HG02798 (cell line): Measurements from ENCODE around the gene SFSWAP.
"Not testable (repeated sequence)": the region's sequence is repeated elsewhere in the genome, so short reads cannot be mapped to it uniquely, and the experiment has no call there.

Source experiments
- ATAC-seq: cut with Tn5 transposase; IDR thresholded peaks from one replicate; pipeline ENCODE4 v1.9.1; 2021; ENCODE audit warnings: mild to moderate bottlenecking; ENCODE audit not compliant: unreplicated experiment, poor library complexity

Gene SFSWAP

DNA sequence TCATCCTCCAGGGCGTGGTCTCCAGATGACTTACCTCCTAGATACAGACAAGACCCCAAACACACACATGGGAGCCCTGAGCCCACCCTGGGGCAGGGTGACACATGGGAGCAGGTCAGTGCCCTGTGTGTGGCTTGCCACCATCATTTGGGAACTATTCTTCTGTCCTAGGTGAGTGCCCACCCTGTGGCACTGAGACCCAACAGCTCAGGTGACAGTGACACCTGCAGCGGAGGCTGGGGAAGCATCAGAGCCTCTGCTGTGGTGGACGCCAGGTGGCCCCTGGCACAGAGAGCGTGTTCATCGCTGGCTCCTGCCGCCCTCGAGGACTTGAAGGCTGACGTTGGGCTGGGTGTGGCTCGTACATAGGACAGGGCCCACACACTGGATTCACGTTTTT, 23.0 kb downstream of the SFSWAP start:
- ATAC-seq: no peak

DNA sequence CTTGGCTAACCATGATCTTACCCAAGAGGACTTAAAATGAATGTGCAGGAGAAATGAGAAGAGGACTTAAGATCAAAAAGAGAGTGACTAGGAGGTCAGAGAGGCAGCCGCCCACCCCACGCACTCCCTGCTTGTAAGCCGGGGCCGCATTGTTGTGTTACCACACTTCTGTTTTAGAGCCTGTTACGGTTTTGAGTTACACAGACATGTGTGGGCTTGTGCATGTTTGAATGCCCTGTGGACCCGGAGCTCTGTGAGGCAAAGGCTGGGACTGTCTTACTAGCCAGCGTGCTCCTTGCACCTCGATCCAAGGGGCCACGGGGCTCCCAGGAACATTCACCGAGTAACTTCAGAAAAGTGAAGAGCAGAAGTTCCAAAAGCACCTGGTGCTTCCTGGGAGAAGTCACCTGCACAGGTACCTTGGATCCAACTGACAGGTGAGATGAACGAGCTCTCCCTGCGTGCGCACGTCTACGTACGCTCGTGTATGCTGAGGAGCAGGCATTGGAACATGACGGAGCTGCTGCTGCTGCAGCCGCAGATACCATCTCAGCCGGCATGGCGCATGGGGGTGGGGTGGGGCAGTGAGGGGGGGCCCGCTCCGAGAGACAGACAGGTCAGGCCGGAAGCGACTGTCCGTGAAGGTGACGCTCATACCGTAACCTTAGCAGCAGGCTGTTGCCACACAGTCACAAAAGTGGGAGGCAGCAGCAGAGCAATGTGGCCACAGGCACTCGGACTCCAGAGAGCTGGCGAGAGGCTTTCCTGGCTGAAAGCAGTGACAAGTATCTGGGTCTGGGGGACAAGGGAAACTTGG, 23.7 kb downstream of the SFSWAP start:
- no peak for ATAC-seq

DNA sequence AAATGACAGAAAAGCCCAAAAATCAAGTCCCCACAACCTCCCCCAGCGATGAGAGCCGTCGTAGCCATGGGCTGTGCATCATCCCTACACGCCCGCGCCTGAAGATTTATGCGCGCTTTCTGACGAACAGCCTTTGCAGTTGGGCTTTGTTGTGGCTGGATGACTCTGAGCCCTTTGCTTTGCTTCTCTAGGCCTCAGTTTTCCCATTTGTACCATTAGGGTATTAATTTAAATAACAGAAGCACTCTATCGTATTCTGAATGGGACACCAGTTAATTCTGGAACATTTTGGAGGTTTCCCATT, 24.2 kb downstream of the SFSWAP start:
- ATAC-seq: no peak

DNA sequence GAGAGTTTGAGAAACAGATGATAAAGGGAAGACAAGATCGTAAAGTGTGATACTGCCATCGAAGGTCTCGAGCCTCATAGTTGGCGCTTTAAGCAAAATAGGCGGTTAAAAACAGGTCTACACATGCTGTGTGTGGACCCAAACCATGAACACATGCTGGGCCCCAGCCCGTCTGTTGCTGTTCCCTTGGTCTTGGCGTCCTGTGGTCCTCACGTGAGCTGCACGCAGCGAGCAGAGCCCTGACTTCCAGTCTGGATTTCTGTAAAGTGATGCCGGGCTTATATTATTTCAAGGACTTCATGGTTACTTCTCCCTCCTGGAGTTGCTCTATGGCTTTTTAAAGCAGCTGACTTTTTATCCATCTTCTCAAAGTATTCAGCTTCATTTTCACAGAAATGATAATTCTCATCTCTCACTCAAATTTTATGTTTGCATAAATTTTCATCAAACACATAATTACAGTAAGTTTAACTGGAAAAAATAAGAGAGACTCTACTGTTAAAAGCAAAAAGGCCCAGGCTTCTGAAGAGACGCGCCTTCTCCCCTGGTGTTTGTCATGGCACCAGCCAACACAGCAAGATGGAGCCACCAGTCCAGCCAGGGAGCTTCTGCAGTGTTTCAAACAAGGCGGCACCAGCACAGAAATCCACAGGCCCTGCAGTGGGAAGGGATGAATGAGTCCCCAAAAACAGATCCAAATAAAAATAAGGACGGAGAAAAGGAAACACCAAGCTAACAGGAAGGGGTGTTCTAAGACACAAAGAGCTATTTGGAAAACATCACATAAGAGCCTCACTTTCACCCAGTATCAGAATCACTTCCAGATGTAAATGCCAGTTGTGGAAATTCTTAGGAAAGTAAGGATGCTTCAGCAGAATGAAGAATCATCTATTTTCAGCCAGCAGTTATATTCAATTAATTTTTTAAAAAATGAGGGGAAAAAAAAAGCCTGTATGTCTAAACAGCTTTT, 24.9 kb downstream of the SFSWAP start:
- ATAC-seq: no peak

DNA sequence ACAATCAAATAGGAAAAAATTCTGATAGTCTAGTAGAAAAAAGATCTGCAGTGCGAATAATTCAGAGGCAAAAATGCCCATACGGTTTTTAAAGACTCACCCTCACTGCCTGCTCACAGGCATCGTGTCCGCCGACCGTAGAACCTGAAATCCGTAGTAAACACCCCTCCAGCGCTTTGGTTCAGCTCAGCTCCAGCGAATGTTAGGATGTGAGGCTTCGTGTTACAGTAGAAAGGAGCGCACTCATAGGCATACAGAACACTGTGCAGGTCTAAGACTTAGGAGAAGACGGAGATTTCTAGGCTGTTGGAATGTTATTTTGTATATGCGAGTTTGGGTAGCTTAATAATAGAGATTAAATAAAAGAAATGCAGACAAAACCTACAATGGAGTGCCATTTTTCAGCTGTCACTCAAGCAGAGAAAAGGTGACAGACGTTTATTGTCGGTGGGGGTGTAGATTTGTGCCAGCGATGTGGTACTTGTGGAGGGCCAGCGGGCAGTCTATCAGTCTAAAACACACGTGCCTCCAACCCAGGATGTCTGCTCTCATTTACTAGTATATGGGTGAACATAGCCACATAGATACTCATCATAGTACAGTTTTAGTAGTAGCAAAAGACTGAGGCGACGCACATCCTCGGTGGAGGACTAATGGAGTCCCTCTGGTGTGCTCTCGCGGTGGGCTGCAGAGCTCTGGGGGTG, 25.7 kb downstream of the SFSWAP start:
- ATAC-seq: no peak

DNA sequence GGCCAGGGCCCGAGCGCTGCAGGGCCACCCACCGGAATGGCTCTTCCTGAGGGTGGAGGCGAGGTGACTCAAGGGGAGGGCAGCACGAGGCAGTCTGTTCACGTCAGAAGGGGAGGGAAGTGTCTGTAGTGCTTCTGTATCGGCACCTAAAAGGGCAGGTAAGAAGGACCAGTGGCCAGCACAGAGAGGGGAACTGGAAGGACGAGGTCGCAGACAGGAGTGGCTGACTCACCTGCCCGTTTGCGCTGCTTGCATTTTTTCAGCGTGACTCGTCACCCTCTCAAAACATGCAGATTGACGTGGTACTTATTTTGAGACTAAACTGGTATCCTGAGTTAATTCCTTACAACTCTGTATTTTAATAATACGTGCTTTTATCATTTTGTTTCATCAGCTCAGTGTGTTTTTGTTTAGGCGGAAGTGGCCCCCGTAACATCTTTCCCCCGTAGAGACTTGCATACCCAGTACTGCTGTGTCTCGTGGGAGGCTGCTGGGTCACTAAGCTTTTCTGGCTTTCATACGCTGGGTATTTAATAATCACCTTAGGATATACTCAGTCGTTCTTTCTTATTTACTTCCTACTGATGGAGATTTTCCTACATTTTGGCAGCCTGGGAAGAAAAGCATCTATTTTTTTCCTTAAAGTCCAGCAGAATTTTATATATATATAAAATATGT, 26.4 kb downstream of the SFSWAP start:
- ATAC-seq: no peak

DNA sequence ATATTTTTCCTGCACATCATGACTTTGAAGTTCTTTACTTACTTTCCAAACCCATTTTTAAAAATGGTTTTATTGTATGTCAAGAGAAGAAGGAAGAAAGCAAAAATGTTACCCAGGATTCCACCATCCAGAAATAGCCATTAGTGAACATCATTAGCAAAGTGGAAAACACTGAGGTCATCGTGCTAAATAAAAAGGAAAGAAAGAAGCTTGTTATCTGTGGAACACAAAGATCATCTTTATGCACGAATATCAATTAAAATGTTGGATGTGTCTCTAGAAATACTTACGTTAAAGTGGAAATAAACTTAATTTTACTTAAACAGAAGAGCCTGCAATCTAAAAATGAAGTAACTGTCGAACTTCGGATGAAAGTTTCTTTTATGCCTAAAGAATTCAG, 27.3 kb downstream of the SFSWAP start:
- no peak for ATAC-seq

DNA sequence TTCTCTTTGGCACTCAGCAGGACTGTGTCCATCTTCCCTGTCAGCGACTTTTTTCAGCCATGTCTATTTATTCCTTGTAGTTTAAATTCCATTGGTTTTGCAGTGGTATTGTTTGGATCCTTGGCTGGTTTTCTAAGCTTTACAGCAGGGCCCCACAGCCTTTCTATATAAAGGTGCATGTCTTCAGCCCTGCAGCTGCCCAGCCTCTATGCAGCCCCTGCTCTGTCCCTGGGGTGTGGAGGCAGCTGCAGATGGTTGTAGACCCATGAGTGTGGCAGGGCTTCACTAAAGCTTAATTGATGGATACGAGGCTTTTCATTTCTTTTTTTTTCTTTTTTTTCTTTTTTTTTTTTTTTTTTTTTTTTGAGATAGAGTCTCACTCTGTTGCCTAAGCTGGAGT, 29.7 kb downstream of the SFSWAP start:
- no peak for ATAC-seq

DNA sequence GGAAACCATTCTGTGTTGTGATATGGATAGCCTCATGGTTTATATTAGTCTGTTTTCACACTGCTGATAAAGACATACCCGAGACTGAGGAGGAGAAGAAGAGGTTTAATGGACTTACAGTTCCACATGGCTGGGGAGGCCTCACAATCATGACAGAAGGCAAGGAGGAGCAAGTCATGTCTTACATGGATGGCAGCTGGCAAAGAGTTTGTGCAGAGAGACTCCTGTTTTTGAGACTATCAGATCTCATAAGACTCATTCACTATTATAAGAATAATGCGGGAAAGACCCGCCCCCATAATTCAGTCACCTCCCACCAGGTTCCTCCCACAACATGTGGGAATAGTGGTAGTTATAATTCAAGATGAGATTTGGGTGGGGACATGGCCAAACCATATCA, 31.9 kb downstream of the SFSWAP start:
- not testable (repeated sequence) for ATAC-seq

DNA sequence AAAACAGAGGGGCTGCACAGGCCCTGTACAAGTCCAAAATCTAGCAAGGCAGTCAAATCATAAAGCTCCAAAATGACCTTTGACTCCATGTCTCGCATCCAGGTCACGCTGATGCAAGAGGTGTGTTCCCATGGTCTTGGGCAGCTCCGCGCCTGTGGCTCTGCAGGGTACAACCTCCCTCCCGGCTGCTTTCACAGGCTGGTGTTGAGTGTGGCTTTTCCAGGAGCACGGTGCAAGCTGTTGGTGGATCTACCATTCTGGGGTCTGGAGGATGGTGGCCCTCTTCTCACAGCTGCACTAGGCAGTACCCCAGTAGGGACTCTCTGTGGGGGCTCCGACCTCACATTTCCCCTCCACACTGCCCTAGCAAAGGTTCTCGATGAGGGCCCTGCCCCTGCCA, 32.5 kb downstream of the SFSWAP start:
- not testable (repeated sequence) for ATAC-seq

DNA sequence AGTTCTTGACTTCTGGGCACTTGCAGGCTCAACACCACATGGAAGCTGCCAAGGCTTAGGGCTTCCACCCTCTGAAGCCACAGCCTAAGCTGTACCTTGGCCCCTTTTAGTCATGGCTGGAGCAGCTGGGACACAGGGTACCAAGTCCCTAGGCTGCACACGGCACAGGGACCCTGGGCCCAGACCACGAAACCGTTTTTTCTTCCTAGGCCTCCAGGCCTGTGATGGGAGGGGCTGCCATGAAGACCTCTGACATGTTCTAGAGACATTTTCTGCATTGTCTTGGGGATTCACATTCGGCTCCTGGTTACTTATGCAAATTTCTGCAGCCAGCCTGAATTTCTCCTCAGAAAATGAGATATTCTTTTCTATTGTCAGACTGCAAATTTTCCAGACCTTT, 33.0 kb downstream of the SFSWAP start:
- ATAC-seq: not testable (repeated sequence)

DNA sequence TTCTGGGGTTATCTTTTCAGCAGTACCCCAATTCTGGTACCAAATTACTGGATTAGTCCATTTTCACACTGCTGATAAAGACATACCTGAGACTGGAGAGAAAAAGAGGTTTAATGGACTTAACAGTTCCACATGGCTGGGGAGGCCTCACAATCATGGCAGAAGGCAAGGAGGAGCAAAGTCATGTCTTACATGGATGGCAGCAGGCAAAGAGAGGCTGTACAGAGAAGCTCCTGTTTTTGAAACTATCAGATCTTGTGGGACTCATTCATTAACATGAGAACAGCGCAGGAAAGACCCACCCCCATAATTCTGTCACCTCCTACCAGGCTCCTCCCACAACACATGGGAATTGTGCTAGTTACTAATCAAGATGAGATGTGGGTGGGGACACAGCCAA, 33.8 kb downstream of the SFSWAP start:
- ATAC-seq: not testable (repeated sequence)

DNA sequence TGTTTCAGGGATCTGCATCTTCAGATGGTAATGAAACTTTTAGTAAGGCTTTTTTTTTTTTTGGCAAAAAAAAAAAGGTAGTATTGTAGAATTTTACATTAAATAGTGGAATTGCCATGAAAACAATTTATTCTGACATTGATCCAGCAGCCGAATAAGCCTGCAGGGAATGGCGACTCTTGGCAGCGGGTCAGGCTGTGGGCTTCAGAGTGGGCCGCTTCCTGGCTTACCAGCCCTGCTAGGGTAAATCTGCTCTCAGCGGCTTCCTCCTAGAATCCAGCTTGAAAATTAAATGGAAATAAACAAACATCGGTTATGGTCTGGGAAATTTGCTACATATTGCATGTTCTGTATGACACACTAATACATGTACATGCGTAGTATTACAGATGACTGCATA, 34.8 kb downstream of the SFSWAP start:
- no peak for ATAC-seq

DNA sequence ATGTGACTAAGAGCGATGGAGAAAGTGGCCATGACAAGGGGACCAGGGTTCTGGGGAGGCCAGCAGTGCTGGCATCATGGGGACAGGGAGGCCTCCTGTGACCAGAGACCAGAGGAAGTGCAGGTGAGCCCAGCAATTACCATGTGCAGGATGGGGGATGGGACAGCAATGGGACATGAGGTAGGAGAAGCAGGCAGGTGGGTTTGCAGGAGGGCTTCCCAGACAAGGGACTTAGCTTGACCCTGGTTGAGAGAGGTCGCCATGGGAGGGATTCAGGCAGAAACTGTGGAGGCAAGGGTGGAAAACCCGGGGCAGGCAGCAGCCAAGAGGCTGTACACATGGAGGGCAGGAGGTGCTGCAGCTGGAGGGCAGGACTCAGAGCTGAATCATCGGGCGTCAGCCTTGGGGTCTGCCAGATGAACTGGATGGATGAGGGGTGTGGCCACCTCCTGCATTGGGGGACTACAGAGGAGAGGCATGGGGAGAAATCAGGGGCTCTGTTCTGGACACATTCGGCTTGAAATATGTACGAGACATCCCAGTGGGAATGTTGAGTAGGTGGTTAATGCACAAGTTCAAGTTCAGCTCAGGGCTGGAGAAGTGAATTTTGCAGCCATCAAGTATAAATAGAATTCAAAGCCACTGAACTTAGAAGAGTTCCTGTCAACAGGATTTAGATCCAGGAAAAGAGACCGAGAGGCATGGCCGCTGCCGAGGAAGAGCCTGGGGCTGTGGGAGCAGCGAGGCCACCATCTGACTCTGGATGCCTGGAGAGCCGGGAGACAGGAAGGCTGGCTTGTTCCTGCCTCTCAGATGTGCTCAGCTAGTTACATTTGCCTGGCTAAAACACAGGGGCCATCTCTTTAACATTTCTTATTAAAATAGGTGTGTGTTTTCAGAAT, 36.6 kb downstream of the SFSWAP start:
- ATAC-seq: no peak

DNA sequence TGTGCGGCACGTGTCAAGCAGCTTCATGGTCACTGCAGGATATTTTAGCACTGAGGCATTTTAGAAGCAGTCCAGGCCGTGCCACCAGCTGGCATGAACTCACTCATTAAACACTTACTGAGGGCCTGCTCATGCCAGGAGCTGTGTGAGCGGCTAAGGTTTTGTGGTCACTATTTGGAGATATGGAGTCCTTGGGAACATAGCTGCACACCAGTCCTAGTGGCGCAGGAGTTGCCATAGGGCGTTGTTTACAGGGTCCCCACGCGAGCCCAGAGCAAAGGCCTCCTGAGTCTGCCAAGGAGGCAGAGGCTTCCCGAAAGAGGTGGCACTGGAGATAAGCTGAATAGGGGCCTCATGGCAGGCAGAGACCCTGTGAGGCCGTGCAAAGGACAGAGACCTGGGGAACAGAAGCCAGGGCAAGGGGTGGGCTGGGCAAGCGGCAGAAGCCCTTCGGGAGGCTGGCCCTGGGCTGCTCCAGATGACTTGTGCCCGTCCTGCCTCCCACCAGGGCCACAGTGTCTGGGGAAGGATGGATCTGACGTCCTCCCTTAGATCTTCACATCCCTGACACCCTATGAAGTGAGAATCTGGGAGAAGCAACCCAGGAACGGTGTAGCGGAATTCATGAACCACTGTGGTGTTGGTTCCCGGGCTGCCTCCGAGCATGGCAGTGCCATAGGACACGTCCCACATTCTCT, 38.9 kb downstream of the SFSWAP start:
- no peak for ATAC-seq

DNA sequence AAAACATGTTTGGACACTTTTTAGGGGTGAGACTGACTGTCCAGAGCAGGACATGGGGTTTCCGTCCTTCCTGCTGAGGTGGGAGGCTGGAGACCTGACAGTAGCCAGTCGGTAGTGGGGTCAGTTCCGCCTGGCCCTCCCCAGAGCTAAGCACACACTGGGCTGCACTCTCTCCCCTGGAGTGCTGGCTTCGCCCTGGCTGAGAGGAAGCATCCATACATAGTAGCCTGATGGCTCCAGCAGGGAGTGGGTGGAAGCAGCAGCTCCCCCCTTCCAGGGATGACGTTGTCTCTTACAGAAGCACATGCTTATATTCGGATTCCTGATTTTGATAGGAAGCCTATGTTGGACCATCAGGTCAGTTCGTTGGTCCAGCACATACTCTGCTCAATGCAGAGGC, 40.4 kb downstream of the SFSWAP start:
- no peak for ATAC-seq

DNA sequence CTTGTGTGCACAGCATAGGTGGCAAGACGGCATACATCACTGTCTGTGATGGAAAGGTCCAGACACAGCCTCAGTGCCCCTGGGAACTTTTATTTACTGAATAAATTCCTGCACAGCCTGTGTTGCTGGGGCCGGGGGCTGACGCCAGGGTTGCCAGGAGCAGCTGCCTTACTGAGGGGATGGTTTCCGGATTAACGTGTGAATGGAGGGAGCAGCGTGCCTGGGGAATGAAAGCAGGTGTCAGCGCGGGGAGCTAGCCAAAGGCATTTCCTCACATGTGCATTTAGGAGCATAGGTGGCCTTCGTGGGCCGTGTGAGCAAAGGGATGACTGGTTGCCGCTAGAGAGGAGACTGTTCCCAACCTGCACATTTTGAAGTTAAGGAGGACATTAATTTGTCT, 41.6 kb downstream of the SFSWAP start:
- ATAC-seq: no peak

DNA sequence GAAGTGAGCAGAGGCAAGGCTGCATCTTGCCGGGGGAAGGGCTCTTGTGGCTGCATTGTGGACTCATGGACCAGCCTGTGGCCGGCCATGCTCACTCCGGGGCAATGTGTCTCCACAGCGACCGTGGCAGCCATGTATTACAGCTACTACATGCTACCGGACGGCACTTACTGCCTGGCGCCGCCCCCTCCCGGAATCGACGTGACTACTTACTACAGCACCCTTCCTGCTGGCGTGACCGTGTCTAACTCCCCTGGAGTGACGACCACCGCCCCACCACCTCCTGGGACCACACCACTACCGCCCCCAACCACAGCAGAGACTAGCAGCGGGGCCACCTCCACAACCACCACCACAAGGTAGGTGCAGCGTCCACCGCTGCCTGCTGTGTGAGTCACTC, 42.1 kb downstream of the SFSWAP start:
- ATAC-seq: no peak

DNA sequence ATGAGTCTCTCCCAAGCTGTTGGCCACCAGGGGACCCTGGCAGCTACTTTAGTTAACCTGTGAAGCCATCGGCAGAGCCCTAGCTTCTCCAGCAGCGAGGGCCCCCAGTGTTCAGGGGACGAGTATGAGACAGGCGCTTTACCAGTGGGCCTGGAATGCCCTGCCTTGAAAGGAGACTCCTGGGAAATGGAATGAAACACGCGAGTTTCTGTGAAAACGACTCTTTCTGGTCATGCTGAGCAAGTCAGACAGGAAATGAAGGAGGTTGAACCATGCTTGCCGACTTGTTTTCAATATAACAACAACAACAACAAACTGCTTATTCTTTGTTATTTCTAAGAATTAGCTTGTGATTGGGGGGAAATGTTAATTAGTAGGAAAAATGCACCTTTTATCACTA, 42.9 kb downstream of the SFSWAP start:
- ATAC-seq: no peak
